Right atrium auricular region (tissue), 2 donors: Measurements from ENCODE around the gene ADRA2A. TPM values are rescaled to one million over a fixed set of nuclear protein-coding genes. Genes with fewer than 3 reads are reported as not detected.

Experiments used
- DNase-seq: peaks from one replicate; pipeline ENCODE4 v3.0.0-alpha.2; 2019; ENCODE audit warnings: low spot score
- H3K27ac ChIP-seq, 2 donors: fragments of 200-600 bp; sonication (generic); 1 replicate in 1 of 2; 2 replicates in 1 of 2; pipeline ENCODE4 v1.5.1; 2016 to 2019
- H3K27me3 ChIP-seq, 2 donors: fragments of 200-600 bp; sonication (generic); one replicate each; pipeline versions ENCODE4 v1.5.1 to v1.6.0; 2017 to 2019
- H3K36me3 ChIP-seq: fragments of 200-600 bp; sonication (generic); one replicate; pipeline ENCODE4 v1.5.1; 2016
- H3K4me1 ChIP-seq, 2 donors: fragments of 200-600 bp; sonication (generic); one replicate each; pipeline versions ENCODE4 v1.5.1 to v1.6.0; 2017 to 2019
- H3K4me3 ChIP-seq, 2 donors: fragments of 200-600 bp; sonication (generic); 1 replicate in 1 of 2; 2 replicates in 1 of 2; pipeline ENCODE4 v1.5.1; 2017 to 2019; ENCODE audit warnings: mild to moderate bottlenecking in 1 of 2, moderate library complexity in 1 of 2
- H3K9me3 ChIP-seq, 2 donors: fragments of 200-600 bp; sonication (generic); one replicate each; pipeline ENCODE4 v1.5.1; 2019
- CTCF ChIP-seq, 2 donors: fragments of 200-600 bp; sonication (generic); IDR thresholded peaks; one replicate each; pipeline ENCODE4 v1.5.1; 2019; ENCODE audit warnings: antibody characterized with exemption in 2 of 2
- total RNA-seq, 2 donors: library from RNA; depleted of rRNA; stranded (reverse); fragments of >200 nt; gene quantifications; one replicate each; pipeline ENCODE4 v1.1.0, GENCODE V29; 2016

The ADRA2A gene
- total RNA-seq, 2 donors from 2014 or later = 1.2 to 1.4 TPM

GRCh38 chr10:111119637-111120036 lies 42.8 kb downstream of the ADRA2A start:
- no peak for TF ChIP-seq CTCF (IDR thresholded peaks at IDR 0.05)
- Histone ChIP-seq H3K27ac (no peak overlapping the region), H3K27me3 (no peaks in the 10 kb centered on the region), H3K4me3 (no peak overlapping the region), H3K36me3 (no peaks in the 10 kb centered on the region), H3K4me1 (no peaks in the 10 kb centered on the region), H3K9me3 (no peaks in the 10 kb centered on the region)
- peak; percentile 21 for DNase-seq

GRCh38 chr10:111122127-111122526 lies 45.3 kb downstream of the ADRA2A start:
- Histone ChIP-seq H3K36me3 (no peaks in the 10 kb centered on the region), H3K9me3 (no peaks in the 10 kb centered on the region), H3K27ac (no peak overlapping the region), H3K27me3 (no peaks in the 10 kb centered on the region), H3K4me3 (no peak overlapping the region), H3K4me1 (no peaks in the 10 kb centered on the region)
- peak; percentile 28 for DNase-seq
- TF ChIP-seq CTCF (IDR thresholded peaks at IDR 0.05) = no peak

- Histone ChIP-seq H3K4me3 (no peak overlapping the region), H3K27me3 (no peaks in the 10 kb centered on the region), H3K27ac (no peak overlapping the region), H3K9me3 (no peaks in the 10 kb centered on the region), H3K36me3 (no peaks in the 10 kb centered on the region), H3K4me1 (no peaks in the 10 kb centered on the region)
- DNase-seq = peak; percentile 23
- TF ChIP-seq CTCF (IDR thresholded peaks at IDR 0.05) = no peak
Measured at GRCh38 chr10:111123883-111124282, 47.1 kb downstream of the ADRA2A start.

GRCh38 chr10:111125102-111125501 lies 48.3 kb downstream of the ADRA2A start:
- no peak overlapping the region for H3K27ac ChIP-seq
- H3K36me3 ChIP-seq = no peaks in the 10 kb centered on the region
- H3K9me3 ChIP-seq = no peaks in the 10 kb centered on the region
- TF ChIP-seq CTCF (IDR thresholded peaks at IDR 0.05) = no peak
- peak; percentile 7 for DNase-seq
- no peak overlapping the region for H3K4me3 ChIP-seq
- H3K27me3 ChIP-seq = no peaks in the 10 kb centered on the region
- H3K4me1 ChIP-seq = no peaks in the 10 kb centered on the region

- Histone ChIP-seq H3K27ac (no peak overlapping the region), H3K4me3 (no peak overlapping the region), H3K36me3 (no peaks in the 10 kb centered on the region), H3K4me1 (no peaks in the 10 kb centered on the region), H3K9me3 (no peaks in the 10 kb centered on the region), H3K27me3 (no peaks in the 10 kb centered on the region)
- no peak for TF ChIP-seq CTCF (IDR thresholded peaks at IDR 0.05)
- no peak for DNase-seq
Measured at GRCh38 chr10:111126077-111126476, 49.2 kb downstream of the ADRA2A start.

- no peak overlapping the region for H3K4me3 ChIP-seq
- H3K27me3 ChIP-seq = no peaks in the 10 kb centered on the region
- peak; percentile 55 for DNase-seq
- H3K9me3 ChIP-seq = no peaks in the 10 kb centered on the region
- no peak for TF ChIP-seq CTCF (IDR thresholded peaks at IDR 0.05)
- no peak overlapping the region for H3K27ac ChIP-seq
- H3K4me1 ChIP-seq = no peaks in the 10 kb centered on the region
- no peaks in the 10 kb centered on the region for H3K36me3 ChIP-seq
Measured at GRCh38 chr10:111127081-111127848, 50.4 kb downstream of the ADRA2A start.
